G401.6 (cell line): Measurements from ENCODE around the gene DSCAM.

Source experiments
- FAIRE-seq: peaks from 2 replicates; lab custom pipeline; 2012; peaks lifted over from hg19 to GRCh38; lab: Jason Lieb, UNC

The DSCAM gene

DNA sequence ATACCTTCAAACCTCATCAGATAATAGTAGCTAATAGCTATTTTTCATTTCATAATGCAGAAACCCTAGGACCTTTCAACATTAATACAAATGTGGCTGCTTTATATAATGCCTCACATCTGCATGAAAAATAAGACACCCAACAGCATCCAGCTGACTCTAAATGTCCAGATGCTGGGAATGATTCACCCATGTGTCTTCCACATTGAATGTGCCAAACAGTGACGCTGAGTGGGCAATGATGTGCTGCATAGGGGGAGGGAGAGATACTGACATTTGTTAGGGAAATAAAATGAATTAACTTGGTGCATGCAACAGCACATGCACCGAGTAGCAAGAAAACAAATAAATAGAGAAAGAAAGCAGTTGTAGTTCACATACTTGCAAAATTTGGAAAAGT, 199.3 kb downstream of the DSCAM start:
- FAIRE-seq = no peak

GRCh38 chr21:40646651-40647050, 200.3 kb downstream of the DSCAM start:
- FAIRE-seq = no peak

DNA sequence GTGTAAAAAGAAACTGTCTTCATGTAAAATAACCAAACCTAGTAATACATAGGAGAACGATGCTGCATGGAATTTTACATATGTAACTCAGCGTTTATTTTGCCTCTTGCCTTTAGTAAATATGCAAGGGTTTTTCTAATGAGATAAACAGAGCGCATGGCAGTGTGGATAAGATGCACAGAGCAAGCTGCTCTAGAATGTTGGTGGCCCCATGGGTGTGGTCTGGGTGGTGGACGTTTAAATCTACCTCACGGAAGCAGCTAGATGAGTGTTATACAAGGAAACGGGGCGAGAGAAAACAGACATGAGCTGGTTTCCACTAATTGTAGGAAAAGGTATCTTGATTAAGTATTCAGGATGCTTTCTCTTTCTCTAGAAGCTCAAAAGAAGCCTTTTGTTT, 205.9 kb downstream of the DSCAM start:
- no peak for FAIRE-seq

- FAIRE-seq = no peak
Observed at GRCh38 chr21:40640266-40640789, 206.6 kb downstream of the DSCAM start.

DNA sequence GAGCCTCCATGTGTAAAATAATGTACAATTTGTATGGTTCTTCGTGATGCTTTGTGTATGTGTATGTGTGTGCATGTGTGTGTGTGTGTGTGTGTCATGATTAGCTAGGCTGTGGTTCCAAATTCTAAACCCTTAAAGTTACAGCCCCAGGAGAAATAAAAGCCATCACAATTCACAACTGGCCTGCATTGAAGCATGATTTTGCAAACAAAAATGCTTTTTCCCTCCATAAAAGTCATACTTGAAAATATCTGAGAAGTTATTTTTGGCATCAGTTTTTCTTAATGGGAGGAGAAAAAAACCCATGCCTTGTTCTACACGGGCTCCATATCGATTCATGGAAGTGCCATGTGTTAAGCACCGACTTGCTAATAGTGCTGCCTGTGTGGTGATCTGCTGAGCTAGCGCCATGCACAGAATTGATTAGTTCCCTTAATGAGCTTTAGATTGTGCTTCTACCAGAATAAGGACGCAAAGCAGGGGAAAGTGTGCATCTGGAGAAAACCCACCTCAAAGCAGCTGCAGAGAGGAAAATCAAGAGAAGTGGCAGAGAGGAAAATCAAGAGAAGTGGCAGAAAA, 207.3 kb downstream of the DSCAM start:
- FAIRE-seq = no peak

GRCh38 chr21:40638466-40639251, 208.3 kb downstream of the DSCAM start:
- FAIRE-seq = no peak

DNA sequence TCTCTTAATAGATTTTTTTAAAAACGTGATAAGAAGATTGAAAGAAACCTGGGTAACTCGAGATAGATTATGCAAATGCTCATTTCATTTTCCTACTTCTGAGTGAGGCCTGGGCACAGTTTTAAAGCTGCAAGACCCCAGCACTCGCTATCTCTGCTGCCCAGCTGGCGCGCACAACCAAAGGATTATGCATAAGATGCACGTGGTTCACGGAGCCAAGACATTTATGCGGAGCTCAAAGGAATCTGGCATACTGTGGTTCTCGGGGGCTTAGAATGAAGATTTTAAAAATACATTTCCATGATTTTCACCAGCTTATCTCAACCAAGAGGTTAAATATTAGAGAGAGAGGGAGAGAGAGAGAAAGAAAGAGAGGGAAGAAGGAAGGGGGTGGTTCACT, 210.9 kb downstream of the DSCAM start:
- no peak for FAIRE-seq

GRCh38 chr21:40635391-40635790, 211.6 kb downstream of the DSCAM start:
- no peak for FAIRE-seq

DNA sequence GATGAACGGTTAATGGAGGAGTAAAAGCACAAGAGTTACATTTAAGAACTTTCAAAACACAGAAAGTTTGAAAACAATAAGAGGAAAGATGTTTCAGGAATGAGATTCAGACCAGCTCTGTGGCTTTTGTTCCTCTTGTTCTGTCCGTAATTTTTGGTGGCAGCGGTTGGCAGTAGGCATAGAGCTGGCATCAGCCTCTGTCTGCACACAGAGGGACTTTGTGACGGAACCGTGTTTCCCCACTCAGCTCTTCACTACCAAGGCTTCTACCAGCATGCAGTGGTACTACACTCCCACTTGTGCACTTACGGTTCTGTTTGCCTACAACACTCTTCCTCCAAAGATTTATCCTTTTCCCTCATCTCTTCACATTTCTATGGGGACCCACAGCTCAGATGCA, 212.8 kb downstream of the DSCAM start:
- FAIRE-seq = no peak

DNA sequence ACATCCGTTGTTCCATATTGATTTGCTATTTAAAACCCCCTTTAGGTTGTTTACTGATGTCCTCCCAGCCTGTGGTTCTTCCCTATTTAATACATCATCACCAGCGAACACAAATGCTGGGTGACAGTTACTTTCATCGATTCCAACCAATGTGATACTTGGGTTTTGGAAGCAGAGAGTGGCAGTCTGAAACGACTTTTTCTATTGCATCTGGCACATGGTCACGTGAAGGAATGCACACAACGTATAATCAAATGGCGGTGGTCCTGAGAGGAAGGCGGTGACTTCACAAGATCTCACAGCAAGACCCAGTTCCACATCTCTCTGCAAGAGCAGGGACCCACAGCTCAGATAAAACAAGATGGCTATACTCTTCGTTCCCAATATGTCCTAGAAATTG, 213.9 kb downstream of the DSCAM start:
- no peak for FAIRE-seq

DNA sequence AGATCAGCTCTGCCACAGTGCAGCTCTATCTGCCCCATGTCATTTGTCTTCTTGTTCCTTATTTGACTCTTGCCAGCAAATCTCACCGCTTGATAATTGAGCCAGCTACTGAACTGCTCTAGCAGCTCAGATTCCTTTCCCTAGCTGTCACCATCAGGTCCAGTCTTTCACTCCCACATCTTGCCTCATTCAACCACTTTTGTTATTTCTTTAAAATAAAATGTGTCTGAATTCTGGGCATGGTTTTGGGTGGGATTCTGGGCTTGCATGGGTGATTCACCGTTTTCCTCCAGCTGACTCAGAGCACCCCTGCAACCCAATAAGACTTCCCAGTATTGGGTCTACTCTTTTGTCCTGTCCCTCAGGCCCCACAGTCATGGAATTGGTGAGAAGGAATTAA, 215.7 kb downstream of the DSCAM start:
- no peak for FAIRE-seq

- FAIRE-seq = no peak
Observed at GRCh38 chr21:40625991-40626390, 221.0 kb downstream of the DSCAM start.

GRCh38 chr21:40623528-40623927, 223.4 kb downstream of the DSCAM start:
- FAIRE-seq = no peak

- FAIRE-seq = no peak
Observed at GRCh38 chr21:40622531-40622930, 224.4 kb downstream of the DSCAM start.

DNA sequence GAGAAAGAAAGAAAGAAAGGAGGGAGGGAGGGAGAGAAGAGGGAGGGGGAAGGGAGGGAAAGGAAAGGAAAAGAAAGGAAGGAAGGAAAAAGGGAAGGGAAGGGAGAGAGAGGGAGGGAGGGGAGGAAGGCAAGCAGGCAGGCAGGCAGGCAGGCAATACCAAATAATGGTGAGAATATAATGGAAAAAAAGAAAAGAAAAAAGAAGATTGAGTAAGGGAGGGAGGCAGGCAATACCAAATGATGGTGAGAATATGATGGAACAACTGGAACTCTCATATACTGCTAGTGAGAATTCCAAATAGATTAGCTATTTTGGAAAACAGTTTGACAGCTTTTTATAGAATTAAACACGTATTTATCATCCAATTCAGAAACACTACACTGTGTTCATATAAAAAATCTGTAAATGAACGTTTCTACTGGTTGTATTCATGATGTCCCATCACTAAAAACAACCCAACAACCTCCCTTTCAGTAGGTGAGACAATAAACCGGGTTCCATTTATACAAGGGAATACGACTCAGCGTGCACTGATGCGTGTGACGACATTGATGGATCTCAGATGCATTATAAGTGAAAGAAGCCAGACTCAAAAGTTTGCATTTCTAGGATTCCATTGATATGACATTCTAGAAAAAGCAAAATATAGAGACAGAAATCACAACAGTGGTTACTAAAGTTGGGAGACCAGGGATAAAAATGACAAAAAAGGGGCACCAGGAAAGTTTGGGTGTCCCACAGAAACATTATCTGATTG, 226.4 kb downstream of the DSCAM start:
- FAIRE-seq = no peak

- FAIRE-seq = no peak
Observed at GRCh38 chr21:40618191-40618973, 228.6 kb downstream of the DSCAM start.

GRCh38 chr21:40616377-40616704, 230.6 kb downstream of the DSCAM start:
- no peak for FAIRE-seq

- no peak for FAIRE-seq
Observed at GRCh38 chr21:40615505-40616376, 231.2 kb downstream of the DSCAM start.

GRCh38 chr21:40613546-40614030, 233.4 kb downstream of the DSCAM start:
- no peak for FAIRE-seq

DNA sequence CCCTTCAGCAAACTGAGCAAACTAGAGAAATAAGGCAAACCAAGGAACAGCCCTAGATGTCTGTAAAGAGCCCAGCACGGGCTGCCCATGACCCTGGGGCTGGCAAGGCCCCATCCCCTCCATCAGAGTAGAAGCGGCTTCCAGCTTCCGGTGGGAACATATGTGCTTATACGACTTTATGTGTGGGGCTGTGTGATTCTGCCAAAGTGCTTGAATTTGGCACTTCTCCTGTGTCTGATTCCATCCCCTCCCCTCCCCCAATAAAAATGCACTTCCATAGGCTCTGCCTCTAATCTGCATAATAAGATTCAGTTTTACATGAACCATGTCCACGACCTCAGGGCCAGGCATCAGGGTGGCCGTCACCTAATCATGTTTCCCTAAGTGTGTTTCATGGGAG, 236.6 kb downstream of the DSCAM start:
- no peak for FAIRE-seq

GRCh38 chr21:40606341-40606740, 240.6 kb downstream of the DSCAM start:
- FAIRE-seq = no peak
